HCT116 (cell line): ENCODE data around the gene PHF21A. TPM values are rescaled to one million over a fixed set of nuclear protein-coding genes. Genes with fewer than 3 reads are reported as not detected.

ENCODE experiments used
- ATAC-seq: fragments of 200-7000 bp; cut with Tn5 transposase; 2 replicates; pipeline ENCODE4 v1.9.1; 2020; ENCODE audit warnings: mild to moderate bottlenecking, moderate library complexity
- BruUV-seq: library from RNA; stranded (reverse); fragments of 400-500 nt; replicated peaks from 2 replicates; lab custom pipeline; 2021; lab: Mats Ljungman, UMichigan
- CTCF ChIA-PET: fragments of 300-600 bp; sonication (Branson Sonifier 250); formaldehyde crosslinking; loops from one replicate; lab custom pipeline; 2021; ENCODE audit warnings: antibody characterized with exemption; lab: Charles Lee
- POLR2A ChIA-PET: fragments of 300-600, 350-600 bp; sonication (Branson Sonifier 250); formaldehyde crosslinking; loops from one replicate; lab custom pipeline; 2021; ENCODE audit warnings: antibody characterized with exemption; lab: Charles Lee
- RAD21 ChIA-PET, 2 experiments: fragments of 300-600 bp; sonication (Branson Sonifier 250); formaldehyde crosslinking; loops; one replicate each; lab custom pipeline; 2023; ENCODE audit warnings: low total read pairs in 2 of 2; ENCODE audit not compliant: uncharacterized antibody in 2 of 2, unreplicated experiment in 2 of 2, low non-redundant PET in 1 of 2; lab: Charles Lee
- DNase-seq: peaks from one replicate; pipeline ENCODE4 v3.0.0-alpha.2; 2010; ENCODE audit warnings: low read depth, low spot score
- H2AFZ ChIP-seq: fragments of 200-600 bp; shearing (Covaris generic), sonication (generic); 2 replicates; pipeline ENCODE4 v1.6.1; 2017; ENCODE audit warnings: low read depth, mixed run types, mixed read lengths, antibody characterized with exemption, low read length; ENCODE audit not compliant: poor library complexity, severe bottlenecking
- H3K27ac ChIP-seq: 2 replicates; pipeline ENCODE4 v1.5.1; 2012; ENCODE audit warnings: low read depth, low read length
- H3K27me3 ChIP-seq: fragments of 200-600 bp; sonication (generic); 2 replicates; pipeline ENCODE4 v1.6.1; 2016; ENCODE audit warnings: mixed run types, low read length, mixed read lengths; ENCODE audit not compliant: insufficient read depth
- H3K36me3 ChIP-seq, 2 experiments: fragments of 200-500 bp in 1 of 2; fragments of 200-600 bp in 1 of 2; sonication (Bioruptor generic) in 1 of 2; sonication (generic) in 1 of 2; 2 replicates each; pipeline versions ENCODE4 v1.5.1 to v1.6.1; 2014 to 2016; ENCODE audit warnings: low read length in 2 of 2, inconsistent platforms in 1 of 2, mixed read lengths in 1 of 2, mixed run types in 1 of 2; ENCODE audit not compliant: insufficient read depth in 2 of 2, control insufficient read depth in 1 of 2
- H3K4me1 ChIP-seq, 2 experiments: fragments of 200-600 bp in 1 of 2; sonication (generic) in 1 of 2; 2 replicates each; pipeline versions ENCODE4 v1.5.1 to v1.6.1; 2012 to 2017; ENCODE audit warnings: low read length in 2 of 2, inconsistent platforms in 1 of 2, mild to moderate bottlenecking in 1 of 2, mixed read lengths in 1 of 2, mixed run types in 1 of 2, moderate library complexity in 1 of 2; ENCODE audit not compliant: insufficient read depth in 2 of 2, control insufficient read depth in 1 of 2
- H3K4me2 ChIP-seq: fragments of 200-600 bp; sonication (generic); 2 replicates; pipeline ENCODE4 v1.6.1; 2017; ENCODE audit warnings: mixed run types, low read length, mixed read lengths
- H3K4me3 ChIP-seq, 2 experiments: fragments of 200-600 bp in 1 of 2; sonication (generic) in 1 of 2; replicated peaks in 1 of 2; 2 replicates each; pipeline ENCODE4 v1.5.1; 2011 to 2016; ENCODE audit warnings: low read length in 2 of 2, control low read depth in 1 of 2, low read depth in 1 of 2, mild to moderate bottlenecking in 1 of 2, mixed read lengths in 1 of 2, mixed run types in 1 of 2
- H3K79me2 ChIP-seq: fragments of 200-600 bp; sonication (generic); 2 replicates; pipeline ENCODE4 v1.6.1; 2017; ENCODE audit warnings: mild to moderate bottlenecking, mixed run types, low read length, moderate library complexity, mixed read lengths; ENCODE audit not compliant: insufficient read depth
- H3K9ac ChIP-seq: fragments of 200-600 bp; sonication (generic); 2 replicates; pipeline ENCODE4 v1.6.1; 2016; ENCODE audit warnings: low read length, mixed read lengths
- H3K9me2 ChIP-seq: fragments of 200-600 bp; sonication (generic), shearing (Covaris generic); 2 replicates; pipeline ENCODE4 v1.6.1; 2017; ENCODE audit warnings: mixed run types, mild to moderate bottlenecking, moderate library complexity; ENCODE audit not compliant: insufficient read depth
- H3K9me3 ChIP-seq, 2 experiments: fragments of 200-500 bp in 1 of 2; fragments of 200-600 bp in 1 of 2; sonication (Bioruptor generic) in 1 of 2; sonication (generic) in 1 of 2; 2 replicates each; pipeline ENCODE4 v1.6.1; 2014 to 2017; ENCODE audit warnings: low read length in 2 of 2, mixed read lengths in 2 of 2, inconsistent platforms in 1 of 2, low read depth in 1 of 2, mild to moderate bottlenecking in 1 of 2, mixed run types in 1 of 2, moderate library complexity in 1 of 2; ENCODE audit not compliant: control insufficient read depth in 1 of 2, insufficient read depth in 1 of 2
- H4K20me1 ChIP-seq: fragments of 200-600 bp; sonication (generic), shearing (Covaris generic); 2 replicates; pipeline ENCODE4 v1.6.1; 2017; ENCODE audit warnings: mixed run types, mild to moderate bottlenecking, moderate library complexity; ENCODE audit not compliant: insufficient read depth
- CBX3 ChIP-seq: IDR thresholded peaks from 2 replicates; pipeline ENCODE4 v1.6.1; 2012; ENCODE audit warnings: low read depth
- CEBPB ChIP-seq: IDR thresholded peaks from 2 replicates; pipeline ENCODE4 v1.6.1; 2012; ENCODE audit warnings: low read depth
- FOSL1 ChIP-seq: IDR thresholded peaks from 2 replicates; pipeline ENCODE4 v1.6.1; 2012; ENCODE audit warnings: low read depth
- JUND ChIP-seq: IDR thresholded peaks from 2 replicates; pipeline ENCODE4 v1.6.1; 2012
- MAX ChIP-seq: IDR thresholded peaks from 2 replicates; pipeline ENCODE4 v1.6.1; 2012
- POLR2AphosphoS5 ChIP-seq: IDR thresholded peaks from 2 replicates; pipeline ENCODE4 v1.6.1; 2011; ENCODE audit warnings: mild to moderate bottlenecking, low read depth, low read length, moderate library complexity
- RAD21 ChIP-seq: IDR thresholded peaks from 2 replicates; pipeline ENCODE4 v1.6.1; 2012; ENCODE audit warnings: low read depth, mild to moderate bottlenecking
- SIN3A ChIP-seq: IDR thresholded peaks from 2 replicates; pipeline ENCODE4 v1.6.1; 2012; ENCODE audit warnings: low read depth
- SP1 ChIP-seq: IDR thresholded peaks from 2 replicates; pipeline ENCODE4 v1.6.1; 2012; ENCODE audit warnings: low read depth
- TCF7L2 ChIP-seq: IDR thresholded peaks from 2 replicates; pipeline ENCODE4 v1.7.0; 2011; ENCODE audit warnings: borderline replicate concordance, inconsistent platforms; ENCODE audit not compliant: insufficient read depth, insufficient read length; ENCODE audit errors: extremely low read depth
- YY1 ChIP-seq: IDR thresholded peaks from 2 replicates; pipeline ENCODE4 v1.6.1; 2011; ENCODE audit warnings: low read length, low read depth, moderate library complexity, mild to moderate bottlenecking; ENCODE audit not compliant: insufficient replicate concordance; ENCODE audit errors: extremely low read depth
- ZFX ChIP-seq: fragments of 450-650 bp; IDR thresholded peaks from 2 replicates; pipeline ENCODE4 v1.6.1; 2017
- intact Hi-C: fragments of 100-400 bp; cut with micrococcal nuclease; formaldehyde crosslinking; loops from 2 replicates; pipeline ENCODE4 v1.10.0; 2022
- total RNA-seq: library from RNA; stranded (reverse); gene quantifications from one replicate; pipeline ENCODE4 v1.2.1, GENCODE V29; 2021; ENCODE audit not compliant: unreplicated experiment

Gene PHF21A
- total RNA-seq, 1 experiment from 2014 or later = 27.0 TPM

- POLR2A ChIA-PET = no interaction called here
- BruUV-seq = no TSS peak
These were observed 226.6 kb downstream of the PHF21A start for GRCh38 chr11:45894555-45895247.

GRCh38 chr11:45892856-45893255, 228.4 kb downstream of the PHF21A start:
- RAD21 ChIA-PET = no interaction called here

More at GRCh38 chr11:45894555-45895247, 226.6 kb downstream of the PHF21A start:
- Histone ChIP-seq H3K9me2 (no peaks in the 10 kb centered on the region), H3K9me3 (no peaks in the 10 kb centered on the region), H3K79me2 (no peaks in the 10 kb centered on the region), H3K36me3 (no peaks in the 10 kb centered on the region), H3K27ac (no peak overlapping the region), H3K4me2 (no peak overlapping the region), H3K4me1 (peaks cover 10 to 18% of the 10 kb centered on the region in 2 experiments; a peak in 3 of 4 replicates)
- DNase-seq = no peak
- intact Hi-C loops = no loop called here
- no peak for TF ChIP-seq TCF7L2
- no peak for TF ChIP-seq JUND
- no peak for TF ChIP-seq CEBPB
- no peak for TF ChIP-seq POLR2AphosphoS5
- no peak for TF ChIP-seq YY1
- no peak for TF ChIP-seq ZFX
- no peak for TF ChIP-seq SIN3A
- no peak for TF ChIP-seq CBX3
- no peak for TF ChIP-seq FOSL1
- TF ChIP-seq MAX = no peak
- TF ChIP-seq RAD21 = no peak
- TF ChIP-seq, all 23 proteins: peak for 0
- no peak overlapping the region for H2AFZ ChIP-seq
- ChIA-PET RAD21 (no interaction called here), CTCF (no interaction called here)
- no peaks in the 10 kb centered on the region for H4K20me1 ChIP-seq
- H3K4me3 ChIP-seq = no peak overlapping the region
- H3K9ac ChIP-seq = no peak overlapping the region
- no peaks in the 10 kb centered on the region for H3K27me3 ChIP-seq
- ATAC-seq = no peak

More at GRCh38 chr11:45892856-45893255, 228.4 kb downstream of the PHF21A start:
- no peak overlapping the region for H3K4me3 ChIP-seq
- CTCF ChIA-PET = no interaction called here
- no peaks in the 10 kb centered on the region for H3K36me3 ChIP-seq
- no peaks in the 10 kb centered on the region for H3K9me3 ChIP-seq
- no peak for ATAC-seq
- no TSS peak for BruUV-seq
- H2AFZ ChIP-seq = no peak overlapping the region
- TF ChIP-seq ZFX (no peak), JUND (no peak), SP1 (no peak)
- H3K27ac ChIP-seq = no peak overlapping the region
- DNase-seq = no peak
- H4K20me1 ChIP-seq = no peaks in the 10 kb centered on the region
- POLR2A ChIA-PET = no interaction called here
- H3K9ac ChIP-seq = no peak overlapping the region
- intact Hi-C loops = no loop called here
- H3K4me1 ChIP-seq = peaks cover 3 to 8% of the 10 kb centered on the region in 2 experiments; a peak in 3 of 4 replicates
- H3K9me2 ChIP-seq = no peaks in the 10 kb centered on the region
- no peaks in the 10 kb centered on the region for H3K27me3 ChIP-seq
- no peaks in the 10 kb centered on the region for H3K79me2 ChIP-seq
- no peak overlapping the region for H3K4me2 ChIP-seq
